CD4-positive, CD25-positive, alpha-beta regulatory T cell (primary cell): ENCODE measurements around the gene MSANTD3. TPM values are rescaled to one million over a fixed set of nuclear protein-coding genes. Genes with fewer than 3 reads are reported as not detected.

Experiments
- ATAC-seq, 2 donors: fragments of 150-1000 bp; cut with Tn5 transposase; one replicate each; pipeline ENCODE4 v1.10.0; 2021; ENCODE audit warnings: low read depth in 2 of 2, moderate number of reproducible peaks in 2 of 2, moderate library complexity in 1 of 2
- DNase-seq, 3 donors: peaks; one replicate each; pipeline versions ENCODE4 v3.0.0 to v3.0.0-alpha.2; 2012 to 2022; ENCODE audit warnings: mixed read lengths in 1 of 3
- H3K27ac ChIP-seq: one replicate; pipeline ENCODE4 v1.7.0; 2013; ENCODE audit warnings: mild to moderate bottlenecking, low read length; ENCODE audit not compliant: insufficient read depth, poor library complexity, severe bottlenecking
- H3K27me3 ChIP-seq: one replicate; pipeline ENCODE4 v1.7.0; 2013; ENCODE audit warnings: low read length; ENCODE audit not compliant: control insufficient read depth, insufficient read depth
- H3K36me3 ChIP-seq: one replicate; pipeline ENCODE4 v1.7.0; 2013; ENCODE audit warnings: mild to moderate bottlenecking, low read length, moderate library complexity; ENCODE audit not compliant: control insufficient read depth, insufficient read depth
- H3K4me1 ChIP-seq: 2 replicates; pipeline ENCODE4 v1.7.0; 2013; ENCODE audit warnings: mild to moderate bottlenecking, low read length; ENCODE audit not compliant: insufficient read depth, control insufficient read depth, poor library complexity, severe bottlenecking
- H3K4me3 ChIP-seq: one replicate; pipeline ENCODE4 v1.7.0; 2013; ENCODE audit warnings: low read depth, mild to moderate bottlenecking, low read length, moderate library complexity
- H3K9me3 ChIP-seq, 2 experiments: 1 replicate in 1 of 2; 2 replicates in 1 of 2; pipeline ENCODE4 v1.7.0; 2013; ENCODE audit warnings: low read length in 2 of 2, mild to moderate bottlenecking in 1 of 2, moderate library complexity in 1 of 2; ENCODE audit not compliant: control insufficient read depth in 2 of 2
- H3K27ac Mint-ChIP-seq, 3 donors: one replicate each; pipeline ENCODE4 v1.8.0; 2020 to 2022; ENCODE audit warnings: mild to moderate bottlenecking in 3 of 3, mixed read lengths in 3 of 3, moderate library complexity in 2 of 3
- H3K27me3 Mint-ChIP-seq: one replicate; pipeline ENCODE4 v1.8.0; 2022; ENCODE audit warnings: mild to moderate bottlenecking, mixed read lengths
- H3K36me3 Mint-ChIP-seq: one replicate; pipeline ENCODE4 v1.8.0; 2020; ENCODE audit warnings: mixed read lengths
- H3K4me1 Mint-ChIP-seq, 4 donors: one replicate each; pipeline ENCODE4 v1.8.0; 2020 to 2022; ENCODE audit warnings: mixed read lengths in 4 of 4, mild to moderate bottlenecking in 1 of 4
- H3K4me3 Mint-ChIP-seq, 4 donors: one replicate each; pipeline ENCODE4 v1.8.0; 2020 to 2022; ENCODE audit warnings: mild to moderate bottlenecking in 4 of 4, mixed read lengths in 4 of 4, moderate library complexity in 3 of 4
- H3K9me3 Mint-ChIP-seq, 7 donors: one replicate each; pipeline ENCODE4 v1.8.0; 2020 to 2022; ENCODE audit warnings: mixed read lengths in 7 of 7, mild to moderate bottlenecking in 3 of 7, moderate library complexity in 2 of 7
- polyA plus RNA-seq, 4 donors: library from polyadenylated mRNA; unstranded; fragments of 300-500 nt; fragmentation: Illumina TruSeq; gene quantifications; one replicate each; pipeline ENCODE4 v1.2.3, GENCODE V29; 2021
- total RNA-seq: library from RNA; stranded (reverse); gene quantifications from one replicate; pipeline ENCODE4 v1.2.3, GENCODE V29; 2022

The MSANTD3 gene
- total and polyA plus RNA-seq, 5 donors from 2014 or later = 3.0 to 5.9 (median 3.9) TPM

DNA sequence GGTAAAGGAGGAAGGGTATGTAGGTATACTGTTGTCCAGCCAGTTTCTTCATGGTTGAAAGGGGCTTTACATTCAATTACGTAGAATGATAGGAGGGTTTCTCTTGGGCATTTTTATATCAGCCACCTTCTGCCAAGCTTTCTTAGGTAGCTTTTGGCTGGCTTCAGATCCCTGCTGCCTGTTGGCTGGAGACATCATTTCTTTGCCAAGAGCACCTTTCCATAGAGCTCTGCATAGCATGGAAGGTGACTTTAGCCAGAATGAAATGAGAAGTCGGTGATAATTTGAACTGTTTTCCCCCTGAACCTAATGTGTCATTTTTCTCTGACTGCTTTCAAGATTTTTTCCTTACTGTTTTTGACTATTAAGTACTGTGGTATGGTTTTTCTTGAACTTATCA lies 72.9 kb downstream of the MSANTD3 start:
- Mint-ChIP-seq H3K27me3 (peaks cover 20% of the 10 kb centered on the region), H3K4me1 (no peaks in the 10 kb centered on the region), H3K4me3 (no peak overlapping the region), H3K36me3 (no peaks in the 10 kb centered on the region), H3K27ac (no peak overlapping the region), H3K9me3 (peaks cover 0 to 1% (median 0%) of the 10 kb centered on the region in 7 donors)
- Histone ChIP-seq H3K27ac (no peak overlapping the region), H3K36me3 (no peaks in the 10 kb centered on the region), H3K4me1 (no peaks in the 10 kb centered on the region), H3K27me3 (peaks cover 5% of the 10 kb centered on the region), H3K9me3 (no peaks in the 10 kb centered on the region), H3K4me3 (no peak overlapping the region)
- DNase-seq (no peak), ATAC-seq (no peak)

Other genes starting within 250 kb of the MSANTD3 start
- 13.7 TPM for gene TEX10, start 74.2 kb upstream of the MSANTD3 start, total RNA-seq
- gene TEX10, start 74.2 kb upstream of the MSANTD3 start, polyA plus RNA-seq = 10 to 100 TPM; 15.0 to 23.9 (median 20.8) TPM
- gene TMEFF1, start 46.0 kb downstream of the MSANTD3 start, total RNA-seq = 0.49 TPM
- not detected for gene TMEFF1, start 46.0 kb downstream of the MSANTD3 start, polyA plus RNA-seq
- 0.25 TPM for gene CAVIN4, start 150.9 kb downstream of the MSANTD3 start, total RNA-seq
- gene CAVIN4, start 150.9 kb downstream of the MSANTD3 start, polyA plus RNA-seq = under 1 TPM in 1 of 4 donors, not detected in 3; 0.12 TPM